AG04450 (cell line): ENCODE results near the gene MUC5B. TPM values are rescaled to one million over a fixed set of nuclear protein-coding genes. Genes with fewer than 3 reads are reported as not detected.

ENCODE experiments used
- CTCF ChIA-PET: fragments of 300-600, 350-600 bp; formaldehyde crosslinking; extraction: SDS; loops from one replicate; lab custom pipeline; 2022; ENCODE audit warnings: antibody characterized with exemption, inconsistent platforms; lab: Charles Lee
- POLR2A ChIA-PET: fragments of 350-600 bp; formaldehyde crosslinking; extraction: SDS; loops from one replicate; lab custom pipeline; 2021; ENCODE audit warnings: antibody characterized with exemption, inconsistent platforms; lab: Yijun Ruan, JAX
- DNase-seq: peaks from one replicate; pipeline ENCODE4 v3.0.0-alpha.2; 2011; ENCODE audit warnings: low read depth, low spot score
- H3K27ac ChIP-seq: one replicate; pipeline ENCODE4 v1.5.1; 2012; ENCODE audit warnings: low read depth, low read length, control low read depth
- H3K27me3 ChIP-seq: one replicate; pipeline ENCODE4 v1.6.0; 2012; ENCODE audit warnings: low read length; ENCODE audit not compliant: control insufficient read depth, insufficient read depth
- H3K4me3 ChIP-seq: 2 replicates; pipeline ENCODE4 v1.5.1; 2011; ENCODE audit warnings: mild to moderate bottlenecking, low read depth, low read length, control low read depth
- H3K9me3 ChIP-seq: 2 replicates; pipeline ENCODE4 v1.5.1; 2012; ENCODE audit warnings: low read length; ENCODE audit not compliant: control insufficient read depth, insufficient read depth
- polyA plus RNA-seq: library from polyadenylated mRNA; depleted of rRNA; stranded (reverse); fragments of >200 nt; gene quantifications from 2 replicates; pipeline ENCODE4 v1.2.3, GENCODE V29; 2011
- TF ChIP-seq, protein P1 (sequence below): IDR thresholded peaks from 2 replicates; pipeline ENCODE4 v1.5.1; 2011; ENCODE audit warnings: low read depth, low read length, control low read depth, inconsistent platforms

Gene MUC5B
- polyA plus RNA-seq, 1 experiment, result not detected

DNA sequence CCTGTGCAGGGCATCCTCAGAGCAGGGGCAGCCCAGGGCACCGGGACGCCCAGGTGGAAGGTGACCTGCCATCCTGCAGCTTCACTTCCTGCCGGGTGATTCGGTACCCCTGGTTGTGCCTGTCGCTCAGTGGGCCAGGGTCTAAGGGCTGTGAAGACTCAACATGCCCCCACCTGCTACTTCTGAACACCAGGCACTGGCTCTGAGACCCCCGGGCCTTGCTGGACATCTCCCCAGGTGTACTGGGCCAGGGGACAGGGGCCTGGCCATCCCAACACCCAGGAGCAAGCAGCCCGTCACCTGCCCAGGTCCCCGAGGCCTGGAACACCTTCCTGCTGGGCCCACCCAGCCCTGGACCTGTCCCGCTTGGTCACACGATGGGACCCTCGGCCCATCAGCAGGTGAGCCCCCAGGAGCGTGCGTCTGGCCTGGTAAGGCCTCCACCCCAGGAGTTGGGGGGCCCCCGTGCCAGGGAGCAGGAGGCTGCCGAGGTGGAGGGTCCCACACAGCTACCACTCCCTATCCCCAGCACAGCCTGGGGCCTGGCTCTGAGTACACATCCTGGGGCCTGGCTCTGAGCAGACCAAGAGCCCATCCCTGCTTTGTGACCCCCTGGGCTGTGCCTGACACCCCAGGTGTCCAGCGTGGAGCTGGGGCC, 3.9 kb upstream of the MUC5B start:
- no peak for DNase-seq
- POLR2A ChIA-PET, result no interaction called here
- H3K4me3 ChIP-seq, result no peak overlapping the region

DNA sequence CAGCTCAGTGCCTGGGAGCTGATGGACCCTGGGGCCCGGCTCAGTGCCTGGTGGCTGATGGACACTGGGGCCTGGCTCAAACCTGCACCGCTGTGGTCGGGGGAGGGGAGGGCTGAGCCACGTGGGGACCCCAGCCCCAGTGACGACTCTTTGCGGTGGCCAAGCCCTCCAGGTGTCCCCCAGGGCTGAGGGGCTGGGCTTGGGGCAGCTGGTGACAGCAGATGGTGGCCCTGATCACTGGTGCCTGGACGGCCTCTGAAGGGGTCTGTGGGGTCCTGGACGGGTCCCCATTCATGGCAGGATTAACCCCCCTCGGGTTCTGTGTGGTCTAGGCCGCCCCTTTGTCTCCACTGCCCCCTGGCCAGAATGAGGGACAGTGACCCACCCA, 3.4 kb upstream of the MUC5B start:
- H3K27me3 ChIP-seq, result peaks cover 14% of the 10 kb centered on the region

More for the DNA sequence above, 3.9 kb upstream of the MUC5B start:
- TF ChIP-seq, protein P1, sequence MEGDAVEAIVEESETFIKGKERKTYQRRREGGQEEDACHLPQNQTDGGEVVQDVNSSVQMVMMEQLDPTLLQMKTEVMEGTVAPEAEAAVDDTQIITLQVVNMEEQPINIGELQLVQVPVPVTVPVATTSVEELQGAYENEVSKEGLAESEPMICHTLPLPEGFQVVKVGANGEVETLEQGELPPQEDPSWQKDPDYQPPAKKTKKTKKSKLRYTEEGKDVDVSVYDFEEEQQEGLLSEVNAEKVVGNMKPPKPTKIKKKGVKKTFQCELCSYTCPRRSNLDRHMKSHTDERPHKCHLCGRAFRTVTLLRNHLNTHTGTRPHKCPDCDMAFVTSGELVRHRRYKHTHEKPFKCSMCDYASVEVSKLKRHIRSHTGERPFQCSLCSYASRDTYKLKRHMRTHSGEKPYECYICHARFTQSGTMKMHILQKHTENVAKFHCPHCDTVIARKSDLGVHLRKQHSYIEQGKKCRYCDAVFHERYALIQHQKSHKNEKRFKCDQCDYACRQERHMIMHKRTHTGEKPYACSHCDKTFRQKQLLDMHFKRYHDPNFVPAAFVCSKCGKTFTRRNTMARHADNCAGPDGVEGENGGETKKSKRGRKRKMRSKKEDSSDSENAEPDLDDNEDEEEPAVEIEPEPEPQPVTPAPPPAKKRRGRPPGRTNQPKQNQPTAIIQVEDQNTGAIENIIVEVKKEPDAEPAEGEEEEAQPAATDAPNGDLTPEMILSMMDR, result no peak
- Histone ChIP-seq H3K9me3 (no peaks in the 10 kb centered on the region; the same call in 1 of the 2 replicates), H3K27me3 (peaks cover 19% of the 10 kb centered on the region), H3K27ac (no peak overlapping the region)
- CTCF ChIA-PET, result no interaction called here

GRCh38 chr11:1219834-1220815, 2.7 kb upstream of the MUC5B start:
- Histone ChIP-seq H3K4me3 (no peak overlapping the region), H3K9me3 (no peaks in the 10 kb centered on the region; the same call in 1 of the 2 replicates), H3K27me3 (peaks cover 14% of the 10 kb centered on the region), H3K27ac (no peak overlapping the region)
- POLR2A ChIA-PET, result no interaction called here
- CTCF ChIA-PET, result interaction anchor here (0.5 kb wide), 1 partner anchor 64 kb away, joined by 3 read pairs; no protein-coding TSS in a partner anchor
- TF ChIP-seq, protein P1, result no peak
- DNase-seq, result no peak

More for the DNA sequence above, 3.4 kb upstream of the MUC5B start:
- H3K9me3 ChIP-seq, result no peaks in the 10 kb centered on the region; the same call in 1 of the 2 replicates
- no peak for DNase-seq
- TF ChIP-seq, protein P1, result no peak
- ChIA-PET CTCF (no interaction called here), POLR2A (no interaction called here)
- no peak overlapping the region for H3K4me3 ChIP-seq
- H3K27ac ChIP-seq, result no peak overlapping the region

- DNase-seq, result no peak
- H3K4me3 ChIP-seq, result no peak overlapping the region
- TF ChIP-seq, protein P1, result no peak
- H3K27ac ChIP-seq, result no peak overlapping the region
- POLR2A ChIA-PET, result no interaction called here
- H3K27me3 ChIP-seq, result peaks cover 7% of the 10 kb centered on the region
- CTCF ChIA-PET, result interaction anchor here (0.5 kb wide), 1 partner anchor 65 kb away, joined by 3 read pairs; no protein-coding TSS in a partner anchor
- no peaks in the 10 kb centered on the region; the same call in 1 of the 2 replicates for H3K9me3 ChIP-seq
These were observed 1.7 kb upstream of the MUC5B start for GRCh38 chr11:1220941-1221721.
